ENCODE results near the gene EIF4B. TPM values are rescaled to one million over a fixed set of nuclear protein-coding genes. Genes with fewer than 3 reads are reported as not detected.

Gene EIF4B
- total RNA-seq, 1 experiment from 2014 or later = 531 TPM

DNA sequence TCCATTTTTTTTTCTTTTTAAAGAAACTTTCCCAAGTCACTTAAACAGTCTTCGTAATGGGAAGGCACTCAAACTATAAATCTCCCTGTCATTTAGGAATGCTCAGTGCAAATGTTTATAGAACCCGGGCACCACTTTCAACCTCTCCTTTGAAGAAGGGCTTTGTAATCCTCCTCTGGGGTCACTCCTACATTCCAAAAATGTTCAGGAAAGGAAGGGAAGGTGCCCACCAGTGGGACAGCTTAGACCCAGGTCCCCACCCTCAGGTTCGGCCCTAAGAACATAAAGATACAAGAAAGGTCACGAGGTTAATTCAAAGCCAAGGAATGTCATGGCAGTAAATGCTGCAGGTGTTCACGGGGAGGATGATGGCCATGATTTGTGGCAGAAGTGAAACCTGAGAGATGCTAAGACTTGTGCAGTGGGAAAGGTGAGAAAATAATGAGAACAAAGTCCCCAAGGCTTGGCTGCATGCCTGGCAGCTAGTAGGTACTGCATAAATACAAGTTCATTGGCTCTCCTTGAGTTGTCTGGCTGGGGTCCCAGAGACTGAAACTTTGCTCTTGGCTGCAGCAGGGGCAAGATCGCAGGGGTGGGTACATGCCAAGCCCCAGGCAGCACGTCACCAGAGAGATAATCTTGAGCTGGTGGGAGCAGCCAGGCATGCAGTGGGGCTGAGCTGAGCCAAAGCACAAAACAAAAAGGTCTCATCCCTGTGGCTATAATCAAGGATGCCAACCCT is 36.3 kb upstream of the EIF4B start:
- Histone ChIP-seq H2AFZ (no peak overlapping the region), H3K4me1 (replicated peaks; ENCODE audit: insufficient read depth) (peaks cover 67% of the 10 kb centered on the region), H3K27ac (peak overlapping the region; percentile 99), H3K4me3 (peak overlapping the region; percentile 28; the same call in 1 of the 2 replicates), H3K36me3 (ENCODE audit: low read depth) (no peaks in the 10 kb centered on the region), H3K27me3 (ENCODE audit: insufficient read depth, low read depth) (no peaks in the 10 kb centered on the region), H3F3A (ENCODE audit: insufficient read depth, low read depth) (peaks cover 53% of the 10 kb centered on the region), H3K9me3 (ENCODE audit: insufficient read depth, low read depth) (no peaks in the 10 kb centered on the region), H4K20me1 (ENCODE audit: insufficient read depth) (no peaks in the 10 kb centered on the region), H3K4me2 (peak overlapping the region; percentile 80), H3K9me2 (ENCODE audit: insufficient read depth) (no peaks in the 10 kb centered on the region), H3K79me2 (ENCODE audit: low read depth) (peaks cover 9% of the 10 kb centered on the region; the same call in 1 of the 2 replicates)
- TF ChIP-seq EZH2 (IDR thresholded peaks at IDR 0.05; ENCODE audit: low read depth) = no peak
- TF ChIP-seq CTCF (conservative IDR thresholded peaks at IDR 0.05) = no peak
- intact Hi-C loops (cut with micrococcal nuclease; ENCODE audit: unreplicated experiment) = loop anchor here (1.0 to 10.0 kb wide), 7 partner anchors 17 to 822 kb away; partner anchors contain the start of genes KRT5 and KRT8
- POLR2A ChIA-PET (ENCODE audit: unreplicated experiment) = interaction anchor here (0.5 to 3.1 kb wide), 22 partner anchors 10 to 940 kb away, joined by 3 to 62 read pairs (median 5); partner anchors contain the start of genes KRT18, KRT8 and KRT80
- BruUV-seq (replicated peaks) = no TSS peak
- CTCF ChIA-PET = interaction anchor here (1.0 to 2.6 kb wide), 6 partner anchors 13 to 90 kb away, joined by 3 to 20 read pairs (median 5); partner anchors contain the start of gene KRT8
- DNase-seq = peak; percentile 90 to 98

DNA sequence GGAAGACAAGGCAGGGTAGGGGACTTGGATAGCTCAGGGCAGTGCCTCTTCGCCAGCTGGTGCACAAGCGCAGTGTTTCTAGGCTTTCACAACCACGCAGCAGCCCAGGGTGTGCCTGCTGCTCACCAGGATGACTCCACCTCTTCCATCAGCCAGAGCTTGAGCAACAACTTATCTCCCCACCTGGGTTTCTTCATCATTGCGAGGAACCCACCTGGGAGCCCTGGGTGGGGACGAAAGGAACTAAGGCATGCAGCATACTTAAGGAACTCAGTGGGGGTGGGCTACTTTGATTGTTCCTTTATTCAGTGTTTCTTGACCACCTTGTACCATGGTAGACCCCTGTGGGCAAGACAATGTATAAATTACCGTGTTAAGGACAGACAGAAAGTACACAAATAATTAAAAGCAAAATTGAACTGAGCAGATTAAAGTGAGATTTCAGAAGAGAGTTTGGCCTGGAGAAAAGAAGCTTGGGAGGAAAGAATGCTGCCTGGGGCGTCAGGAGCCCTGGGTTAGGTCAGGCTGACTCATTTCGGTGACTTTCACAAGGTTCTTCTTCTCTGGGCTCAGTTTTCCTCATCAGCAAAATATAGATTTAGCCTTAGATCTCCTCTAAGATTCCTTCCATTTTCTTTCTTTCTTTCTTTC is 34.5 kb upstream of the EIF4B start:
- BruUV-seq (replicated peaks) = no TSS peak
- no peaks in the 10 kb centered on the region for H4K20me1 ChIP-seq (ENCODE audit: insufficient read depth)
- ChIA-PET POLR2A (ENCODE audit: unreplicated experiment) (interaction anchor here (0.5 to 3.1 kb wide), 16 partner anchors 11 to 742 kb away, joined by 3 to 62 read pairs (median 6); partner anchors contain the start of genes KRT18 and KRT8), CTCF (interaction anchor here (0.7 to 2.6 kb wide), 3 partner anchors 8 to 66 kb away, joined by 3 to 20 read pairs (median 4); partner anchors contain the start of gene KRT8)
- no peak for TF ChIP-seq EZH2 (IDR thresholded peaks at IDR 0.05; ENCODE audit: low read depth)
- no peaks in the 10 kb centered on the region for H3K9me3 ChIP-seq (ENCODE audit: insufficient read depth, low read depth)
- peak overlapping the region; percentile 80 for H3K4me2 ChIP-seq
- H3K27ac ChIP-seq = peak overlapping the region; percentile 99
- peaks cover 51% of the 10 kb centered on the region for H3F3A ChIP-seq (ENCODE audit: insufficient read depth, low read depth)
- H3K27me3 ChIP-seq (ENCODE audit: insufficient read depth, low read depth) = no peaks in the 10 kb centered on the region
- peaks cover 17% of the 10 kb centered on the region; the same call in 1 of the 2 replicates for H3K79me2 ChIP-seq (ENCODE audit: low read depth)
- peak overlapping the region; percentile 39; the same call in 1 of the 2 replicates for H3K4me3 ChIP-seq
- no peaks in the 10 kb centered on the region for H3K9me2 ChIP-seq (ENCODE audit: insufficient read depth)
- H3K36me3 ChIP-seq (ENCODE audit: low read depth) = no peaks in the 10 kb centered on the region
- no peak overlapping the region for H2AFZ ChIP-seq
- DNase-seq = peak; percentile 84 to 96
- peaks cover 82% of the 10 kb centered on the region for H3K4me1 ChIP-seq (replicated peaks; ENCODE audit: insufficient read depth)
- intact Hi-C loops (cut with micrococcal nuclease; ENCODE audit: unreplicated experiment) = loop anchor here (5.0 to 10.0 kb wide), 2 partner anchors 447 to 690 kb away; partner anchors contain the start of gene KRT5

- no peak for TF ChIP-seq CTCF (conservative IDR thresholded peaks at IDR 0.05)
- TF ChIP-seq EZH2 (IDR thresholded peaks at IDR 0.05; ENCODE audit: low read depth) = no peak
- Histone ChIP-seq H3F3A (ENCODE audit: insufficient read depth, low read depth) (peaks cover 37% of the 10 kb centered on the region), H3K9me2 (ENCODE audit: insufficient read depth) (no peaks in the 10 kb centered on the region), H4K20me1 (ENCODE audit: insufficient read depth) (no peaks in the 10 kb centered on the region), H3K4me3 (no peak overlapping the region), H3K9me3 (ENCODE audit: insufficient read depth, low read depth) (no peaks in the 10 kb centered on the region), H3K27ac (peak overlapping the region; percentile 35; the same call in 1 of the 2 replicates), H3K36me3 (ENCODE audit: low read depth) (no peaks in the 10 kb centered on the region), H3K79me2 (ENCODE audit: low read depth) (peaks cover 14% of the 10 kb centered on the region; the same call in 1 of the 2 replicates), H2AFZ (no peak overlapping the region), H3K4me2 (peak overlapping the region; percentile 25), H3K27me3 (ENCODE audit: insufficient read depth, low read depth) (no peaks in the 10 kb centered on the region), H3K4me1 (replicated peaks; ENCODE audit: insufficient read depth) (peaks cover 72% of the 10 kb centered on the region)
- no peak for DNase-seq
- intact Hi-C loops (cut with micrococcal nuclease; ENCODE audit: unreplicated experiment) = loop anchor here (10.0 kb wide), 1 partner anchor 450 kb away; the partner anchor contains the start of gene KRT5
- BruUV-seq (replicated peaks) = no TSS peak
- ChIA-PET CTCF (no interaction called here), POLR2A (ENCODE audit: unreplicated experiment) (interaction anchor here (0.9 kb wide), 1 partner anchor 70 kb away, joined by 4 read pairs; the partner anchor contains the start of gene KRT8)
Measured at GRCh38 chr12:52975204-52975603, 31.1 kb upstream of the EIF4B start.
